Esophagus muscularis mucosa (tissue), 4 donors: ENCODE results near the gene NPB.

Experiments used
- EP300 ChIP-seq: sonication (generic); formaldehyde crosslinking; IDR thresholded peaks from one replicate; pipeline ENCODE4 v1.6.1; 2017; ENCODE audit warnings: antibody characterized with exemption
- POLR2A ChIP-seq: fragments of 450-650 bp; IDR thresholded peaks from one replicate; pipeline ENCODE4 v1.6.1; 2017; ENCODE audit warnings: antibody characterized with exemption, moderate library complexity, mild to moderate bottlenecking, low read depth
- POLR2AphosphoS5 ChIP-seq, 2 donors: sonication (generic); formaldehyde crosslinking; IDR thresholded peaks; one replicate each; pipeline ENCODE4 v1.6.1; 2017; ENCODE audit warnings: antibody characterized with exemption in 2 of 2
- TF ChIP-seq, protein P1 (sequence below), 3 experiments: fragments of 200-600 bp in 2 of 3; fragments of 450-650 bp in 1 of 3; sonication (generic) in 2 of 3; IDR thresholded peaks; one replicate each; pipeline ENCODE4 v1.5.1; 2017 to 2019; ENCODE audit warnings: antibody characterized with exemption in 3 of 3, mild to moderate bottlenecking in 2 of 3, moderate library complexity in 1 of 3

DNA sequence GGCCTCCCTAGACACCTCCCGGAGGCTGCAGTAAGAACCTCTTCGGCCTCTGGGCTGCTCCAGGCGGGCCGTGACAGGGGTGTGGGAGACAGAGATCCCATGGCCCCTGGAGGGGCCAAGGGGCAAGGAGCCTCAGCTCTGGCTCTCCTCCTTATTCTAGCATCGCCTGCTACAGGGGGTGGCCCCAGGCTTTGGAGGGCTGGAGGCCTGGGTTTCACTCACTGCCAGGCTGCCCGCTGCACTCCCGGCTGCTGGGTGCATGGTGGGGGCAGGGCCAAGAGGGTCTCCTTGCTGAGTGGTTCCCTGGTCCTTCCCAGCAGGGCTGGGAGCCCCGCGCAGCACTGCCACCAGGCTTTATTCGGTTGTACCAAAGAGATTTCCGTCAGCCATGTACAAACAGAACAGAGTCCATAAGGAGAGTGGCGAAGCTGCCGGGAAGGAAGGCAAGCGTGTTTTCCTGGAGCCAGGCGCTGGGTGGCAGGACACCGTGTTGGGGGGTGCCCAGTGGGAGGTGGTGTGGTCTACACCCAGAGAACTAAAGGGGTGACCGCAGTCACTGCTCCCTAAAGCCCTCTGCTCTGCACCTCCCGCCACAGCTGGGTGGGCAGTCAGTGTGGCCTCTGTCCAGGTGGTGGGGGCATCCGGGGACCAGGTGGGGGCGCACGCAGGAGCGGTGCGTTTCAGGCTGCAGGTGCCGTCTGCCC, 2.0 kb downstream of the NPB start:
- TF ChIP-seq, protein P1, sequence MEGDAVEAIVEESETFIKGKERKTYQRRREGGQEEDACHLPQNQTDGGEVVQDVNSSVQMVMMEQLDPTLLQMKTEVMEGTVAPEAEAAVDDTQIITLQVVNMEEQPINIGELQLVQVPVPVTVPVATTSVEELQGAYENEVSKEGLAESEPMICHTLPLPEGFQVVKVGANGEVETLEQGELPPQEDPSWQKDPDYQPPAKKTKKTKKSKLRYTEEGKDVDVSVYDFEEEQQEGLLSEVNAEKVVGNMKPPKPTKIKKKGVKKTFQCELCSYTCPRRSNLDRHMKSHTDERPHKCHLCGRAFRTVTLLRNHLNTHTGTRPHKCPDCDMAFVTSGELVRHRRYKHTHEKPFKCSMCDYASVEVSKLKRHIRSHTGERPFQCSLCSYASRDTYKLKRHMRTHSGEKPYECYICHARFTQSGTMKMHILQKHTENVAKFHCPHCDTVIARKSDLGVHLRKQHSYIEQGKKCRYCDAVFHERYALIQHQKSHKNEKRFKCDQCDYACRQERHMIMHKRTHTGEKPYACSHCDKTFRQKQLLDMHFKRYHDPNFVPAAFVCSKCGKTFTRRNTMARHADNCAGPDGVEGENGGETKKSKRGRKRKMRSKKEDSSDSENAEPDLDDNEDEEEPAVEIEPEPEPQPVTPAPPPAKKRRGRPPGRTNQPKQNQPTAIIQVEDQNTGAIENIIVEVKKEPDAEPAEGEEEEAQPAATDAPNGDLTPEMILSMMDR (IDR thresholded peaks at IDR 0.05) = no peak
- TF ChIP-seq EP300 (no peak), POLR2AphosphoS5 (IDR thresholded peaks at IDR 0.05) (no peak), POLR2A (no peak)
